ENCODE measurements around the gene CBARP. TPM values are rescaled to one million over a fixed set of nuclear protein-coding genes. Genes with fewer than 3 reads are reported as not detected.
A peak's percentile ranks its signal among the peaks of the same experiment; 100 is the strongest.

Gene CBARP
- total RNA-seq, 2 donors from 2014 or later: not detected

DNA sequence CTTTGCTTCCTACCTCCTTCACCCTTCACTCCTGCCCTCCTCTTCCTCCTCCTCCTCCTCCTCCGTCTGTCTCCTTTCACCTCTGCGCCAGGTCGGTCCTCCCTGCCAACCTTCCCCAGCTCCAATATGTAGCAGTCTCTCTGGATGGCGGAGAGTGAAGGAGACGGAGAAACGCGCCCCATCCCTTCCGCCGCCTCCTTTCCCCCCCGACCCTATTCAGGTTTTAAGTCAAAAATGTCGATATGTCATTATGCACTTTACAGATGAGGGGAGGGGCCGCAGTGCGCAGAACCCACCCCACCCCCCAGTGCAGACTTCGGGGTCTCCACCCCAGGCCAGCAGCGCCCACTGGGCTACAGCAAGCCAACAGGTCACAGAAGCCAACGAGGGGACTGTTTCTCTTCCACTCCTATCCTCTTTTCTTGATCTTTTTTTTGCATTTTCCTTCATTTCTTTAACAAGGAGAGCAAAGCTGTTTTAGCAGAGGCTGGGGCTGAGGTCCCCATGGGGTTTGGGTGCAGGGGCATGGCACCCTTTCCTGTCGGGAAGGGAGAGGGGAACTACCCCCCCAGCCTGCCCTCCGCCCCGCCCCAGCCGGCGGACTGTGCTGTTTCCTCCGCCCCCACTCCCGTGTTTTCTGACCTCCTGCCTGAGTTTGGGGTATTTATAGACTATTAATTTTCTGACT, 19.8 kb upstream of the CBARP start:
- DNase-seq: no peak
- Mint-ChIP-seq H3K27me3 (no peaks in the 10 kb centered on the region), H3K4me3 (peak overlapping the region; percentile 94), H3K27ac (peak overlapping the region; percentile 96), H3K36me3 (ENCODE audit: low read depth) (peaks cover 2% of the 10 kb centered on the region), H3K4me1 (peaks cover 36% of the 10 kb centered on the region)
- H3K9me3 ChIP-seq (ENCODE audit: control insufficient read depth, low read length, poor library complexity, severe bottlenecking): no peaks in the 10 kb centered on the region
- ATAC-seq: no peak

DNA sequence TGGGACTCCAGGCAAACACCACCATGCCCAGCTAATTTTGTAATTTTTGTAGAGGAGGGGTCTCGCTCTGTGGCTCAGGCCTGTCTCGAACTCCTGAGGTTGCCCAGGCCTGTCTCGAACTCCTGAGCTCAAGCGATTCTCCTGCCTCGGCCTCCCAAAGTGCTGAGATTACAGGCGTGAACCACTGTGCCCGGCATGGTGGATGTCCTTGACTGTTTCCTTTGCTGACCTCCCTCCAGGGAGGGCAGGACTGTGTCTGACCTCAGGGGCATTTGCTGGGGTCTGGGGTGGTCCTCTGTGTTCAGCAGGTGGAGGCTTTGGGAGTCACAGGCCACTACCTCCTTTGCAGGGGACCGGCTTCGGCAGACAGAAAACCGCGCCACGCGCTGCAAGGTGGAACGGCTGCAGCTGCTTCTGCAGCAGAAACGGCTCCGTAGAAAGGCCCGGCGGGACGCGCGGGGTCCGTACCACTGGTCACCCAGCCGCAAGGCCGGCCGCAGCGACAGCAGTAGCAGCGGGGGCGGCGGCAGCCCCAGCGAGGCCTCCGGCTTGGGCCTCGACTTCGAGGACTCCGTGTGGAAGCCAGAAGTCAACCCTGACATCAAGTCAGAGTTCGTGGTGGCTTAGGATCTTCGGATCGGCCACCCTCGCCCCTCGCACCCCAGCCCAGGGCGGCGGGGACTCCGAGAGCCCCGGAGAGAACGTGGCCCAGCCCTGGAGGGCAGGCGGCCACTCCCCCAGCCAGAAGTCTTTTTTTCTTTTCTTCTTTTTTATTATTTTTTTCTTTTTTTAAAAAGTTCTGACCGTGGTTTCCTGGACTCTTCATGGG, 19.1 kb upstream of the CBARP start:
- DNase-seq: no peak
- Mint-ChIP-seq H3K4me1 (peaks cover 34% of the 10 kb centered on the region), H3K4me3 (peak overlapping the region; percentile 94)

DNA sequence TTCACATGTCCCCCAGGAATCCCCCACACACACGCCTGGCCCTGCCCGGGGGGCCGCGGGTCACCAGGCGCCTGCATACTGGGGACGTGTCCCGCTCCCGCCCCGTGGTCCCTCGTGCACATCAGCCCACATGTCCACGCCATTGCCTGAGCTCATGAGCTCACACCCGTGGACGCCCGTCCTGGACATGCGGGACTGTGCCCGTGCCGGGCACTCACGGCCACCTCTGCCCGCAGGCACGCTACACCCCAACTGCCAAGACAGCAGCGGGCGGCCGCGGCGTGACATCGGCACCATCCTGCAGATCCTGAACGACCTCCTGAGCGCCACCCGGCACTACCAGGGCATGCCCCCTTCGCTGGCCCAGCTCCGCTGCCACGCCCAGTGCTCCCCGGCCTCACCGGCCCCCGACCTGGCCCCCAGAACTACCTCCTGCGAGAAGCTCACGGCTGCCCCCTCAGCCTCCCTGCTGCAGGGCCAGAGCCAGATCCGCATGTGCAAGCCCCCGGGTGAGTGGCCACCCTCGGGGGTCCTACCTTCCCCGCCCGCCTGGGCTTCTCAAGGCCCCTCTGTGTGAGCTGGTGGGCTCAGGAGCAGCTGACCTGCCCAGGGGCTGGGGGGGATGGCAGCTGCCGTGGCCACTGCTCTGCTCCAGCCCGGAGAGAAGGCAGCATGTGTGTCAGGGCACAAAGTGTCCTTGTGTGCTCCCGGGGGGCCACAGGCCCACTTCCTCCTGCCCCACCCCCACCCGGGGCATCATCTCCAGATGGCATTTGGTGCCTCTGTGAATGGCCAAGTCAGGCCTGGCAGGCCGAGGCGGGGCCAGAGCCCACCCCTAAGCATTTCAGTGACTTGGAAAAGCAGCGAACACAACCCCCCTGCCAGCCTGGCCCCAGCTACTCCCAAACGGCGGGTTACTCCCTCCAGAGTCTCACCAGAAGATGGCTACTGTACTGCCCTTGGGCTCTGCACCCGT, 17.7 kb upstream of the CBARP start:
- no peak for ATAC-seq
- peak overlapping the region; percentile 53 for H3K4me3 Mint-ChIP-seq
- H3K4me1 Mint-ChIP-seq: peaks cover 31% of the 10 kb centered on the region
- DNase-seq: no peak
- no peaks in the 10 kb centered on the region for H3K9me3 ChIP-seq (ENCODE audit: control insufficient read depth, low read length, poor library complexity, severe bottlenecking)
- no peaks in the 10 kb centered on the region for H3K27me3 Mint-ChIP-seq
- peaks cover 4% of the 10 kb centered on the region for H3K36me3 Mint-ChIP-seq (ENCODE audit: low read depth)
- peak overlapping the region; percentile 96 for H3K27ac Mint-ChIP-seq

More for the DNA sequence above, 19.1 kb upstream of the CBARP start:
- H3K36me3 Mint-ChIP-seq (ENCODE audit: low read depth): peaks cover 2% of the 10 kb centered on the region
- no peaks in the 10 kb centered on the region for H3K9me3 ChIP-seq (ENCODE audit: control insufficient read depth, low read length, poor library complexity, severe bottlenecking)
- ATAC-seq: no peak
- H3K27ac Mint-ChIP-seq: peak overlapping the region; percentile 96
- H3K27me3 Mint-ChIP-seq: no peaks in the 10 kb centered on the region

DNA sequence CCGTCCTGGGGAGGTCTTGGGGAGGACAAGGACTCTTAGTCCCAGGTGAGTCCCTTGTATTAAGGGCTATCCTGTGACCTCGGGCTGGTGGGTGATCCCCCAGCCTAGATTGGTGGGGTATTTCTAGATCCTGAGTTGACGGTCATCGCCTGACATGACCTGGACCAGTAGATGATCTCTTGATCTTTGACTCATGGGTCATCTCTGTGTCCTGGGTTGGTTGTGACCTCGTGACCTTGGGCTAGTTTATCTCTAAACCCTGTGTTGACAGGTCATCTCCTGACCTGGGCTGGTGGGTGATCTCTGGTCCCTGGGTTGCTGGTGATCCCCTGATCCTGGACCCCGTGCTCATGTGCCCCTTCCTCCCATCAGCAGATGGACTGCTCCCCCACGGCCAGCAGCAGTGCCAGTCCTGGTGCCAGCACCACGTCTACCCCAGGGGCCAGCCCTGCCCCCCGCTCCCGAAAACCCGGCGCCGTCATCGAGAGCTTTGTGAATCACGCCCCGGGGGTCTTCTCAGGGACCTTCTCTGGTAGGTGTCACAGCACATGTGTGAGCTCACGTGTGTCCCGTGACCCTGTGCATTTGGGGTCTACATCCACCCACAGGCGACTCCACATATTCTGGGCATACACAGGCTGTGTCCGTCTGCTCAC, 16.9 kb upstream of the CBARP start:
- H3K9me3 ChIP-seq (ENCODE audit: control insufficient read depth, low read length, poor library complexity, severe bottlenecking): no peaks in the 10 kb centered on the region
- DNase-seq (no peak), ATAC-seq (no peak)
- H3K27ac Mint-ChIP-seq: peak overlapping the region; percentile 79
- H3K4me1 Mint-ChIP-seq: peaks cover 26% of the 10 kb centered on the region
- peak overlapping the region; percentile 53 for H3K4me3 Mint-ChIP-seq
- no peaks in the 10 kb centered on the region for H3K27me3 Mint-ChIP-seq
- H3K36me3 Mint-ChIP-seq (ENCODE audit: low read depth): peaks cover 5% of the 10 kb centered on the region

DNA sequence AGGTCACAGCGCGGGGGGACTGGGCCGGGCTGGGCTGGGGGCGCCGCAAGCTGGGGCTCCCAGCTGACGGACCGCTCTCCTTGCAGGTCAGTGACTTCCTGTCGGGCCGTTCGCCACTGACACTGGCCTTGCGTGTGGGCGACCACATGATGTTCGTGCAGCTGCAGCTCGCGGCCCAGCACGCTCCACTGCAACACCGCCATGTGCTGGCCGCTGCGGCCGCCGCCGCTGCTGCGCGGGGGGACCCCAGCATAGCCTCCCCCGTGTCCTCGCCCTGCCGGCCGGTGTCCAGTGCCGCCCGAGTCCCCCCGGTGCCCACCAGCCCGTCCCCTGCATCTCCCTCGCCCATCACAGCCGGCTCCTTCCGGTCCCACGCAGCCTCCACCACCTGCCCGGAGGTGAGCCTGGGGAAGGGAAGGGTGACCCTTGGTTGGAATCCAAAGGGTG, 16.3 kb upstream of the CBARP start:
- H3K36me3 Mint-ChIP-seq (ENCODE audit: low read depth): peaks cover 6% of the 10 kb centered on the region
- H3K27ac Mint-ChIP-seq: peak overlapping the region; percentile 84
- DNase-seq (no peak), ATAC-seq (no peak)
- H3K9me3 ChIP-seq (ENCODE audit: control insufficient read depth, low read length, poor library complexity, severe bottlenecking): no peaks in the 10 kb centered on the region
- H3K4me3 Mint-ChIP-seq: peak overlapping the region; percentile 39
- H3K4me1 Mint-ChIP-seq: peaks cover 21% of the 10 kb centered on the region
- H3K27me3 Mint-ChIP-seq: no peaks in the 10 kb centered on the region

DNA sequence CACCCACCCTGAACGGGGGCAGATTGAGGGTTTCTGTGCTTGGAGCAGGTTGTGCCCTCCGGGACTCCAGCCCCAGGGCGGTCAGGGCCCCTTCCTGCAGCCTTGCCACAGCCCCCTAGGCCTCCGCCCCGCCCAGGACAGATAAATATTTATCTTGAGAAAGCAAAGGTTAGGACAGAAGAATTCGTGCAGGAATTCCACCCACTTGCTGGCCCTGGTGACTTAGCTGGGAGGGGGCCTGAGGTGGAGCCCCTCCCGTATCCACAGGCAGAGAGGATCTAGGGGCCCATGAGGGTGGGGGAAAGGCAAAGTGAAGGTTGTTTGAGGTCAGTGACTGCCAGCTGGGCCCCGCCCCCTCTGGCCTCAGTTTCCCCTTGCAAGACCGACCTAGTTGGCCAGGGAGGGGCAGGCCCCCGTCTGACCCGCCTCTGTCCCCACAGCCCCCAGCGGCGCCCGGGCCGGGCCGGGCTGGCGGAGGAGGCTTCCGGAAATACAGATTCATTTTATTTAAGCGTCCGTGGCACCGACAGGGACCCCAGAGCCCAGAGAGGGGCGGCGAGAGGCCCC, 15.8 kb upstream of the CBARP start:
- Mint-ChIP-seq H3K36me3 (ENCODE audit: low read depth) (peaks cover 6% of the 10 kb centered on the region), H3K4me3 (peak overlapping the region; percentile 76), H3K27me3 (no peaks in the 10 kb centered on the region), H3K4me1 (peaks cover 17% of the 10 kb centered on the region), H3K27ac (peak overlapping the region; percentile 84)
- no peak for DNase-seq
- no peak for ATAC-seq
- H3K9me3 ChIP-seq (ENCODE audit: control insufficient read depth, low read length, poor library complexity, severe bottlenecking): no peaks in the 10 kb centered on the region

DNA sequence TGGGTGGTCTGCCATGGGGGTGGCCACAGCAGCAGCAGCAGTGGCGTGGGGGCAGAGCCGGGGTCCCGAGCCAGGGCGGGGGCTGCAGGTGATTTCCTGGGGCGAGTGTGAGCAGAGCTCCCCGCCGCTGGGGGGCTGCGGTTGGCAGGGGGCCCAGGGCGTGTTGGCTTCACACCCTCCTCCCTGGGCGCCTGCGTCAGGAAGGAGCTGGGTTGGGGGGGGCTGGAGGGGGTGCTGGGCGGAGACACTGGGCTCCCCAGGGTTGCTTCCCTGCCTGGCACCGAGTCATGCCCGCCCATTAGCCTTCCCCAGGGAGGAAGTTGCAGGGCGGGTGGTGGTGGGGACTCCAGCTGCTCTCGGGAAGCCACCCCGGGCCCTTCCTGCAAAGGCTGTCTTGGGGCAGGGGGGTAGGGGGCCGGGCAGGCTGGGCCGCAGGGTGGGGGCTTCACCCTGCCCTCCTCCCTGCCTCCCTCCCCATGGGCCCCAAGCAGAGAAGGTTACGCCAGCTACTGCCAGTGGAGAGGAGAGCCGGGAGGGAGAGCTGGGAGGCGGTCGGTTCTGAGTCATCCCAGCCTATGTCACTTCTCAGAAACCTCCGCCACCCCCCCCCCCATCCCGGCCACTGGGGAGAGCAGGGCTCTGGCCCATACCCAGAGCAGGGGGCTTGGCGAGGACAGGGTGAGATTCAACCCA, 15.2 kb upstream of the CBARP start:
- peak; percentile 44 to 73 (median 60) for DNase-seq
- H3K9me3 ChIP-seq (ENCODE audit: control insufficient read depth, low read length, poor library complexity, severe bottlenecking): no peaks in the 10 kb centered on the region
- Mint-ChIP-seq H3K4me1 (peaks cover 16% of the 10 kb centered on the region), H3K27ac (peak overlapping the region; percentile 93), H3K36me3 (ENCODE audit: low read depth) (peaks cover 6% of the 10 kb centered on the region), H3K27me3 (no peaks in the 10 kb centered on the region), H3K4me3 (peak overlapping the region; percentile 92)
- ATAC-seq: peak; percentile 16

DNA sequence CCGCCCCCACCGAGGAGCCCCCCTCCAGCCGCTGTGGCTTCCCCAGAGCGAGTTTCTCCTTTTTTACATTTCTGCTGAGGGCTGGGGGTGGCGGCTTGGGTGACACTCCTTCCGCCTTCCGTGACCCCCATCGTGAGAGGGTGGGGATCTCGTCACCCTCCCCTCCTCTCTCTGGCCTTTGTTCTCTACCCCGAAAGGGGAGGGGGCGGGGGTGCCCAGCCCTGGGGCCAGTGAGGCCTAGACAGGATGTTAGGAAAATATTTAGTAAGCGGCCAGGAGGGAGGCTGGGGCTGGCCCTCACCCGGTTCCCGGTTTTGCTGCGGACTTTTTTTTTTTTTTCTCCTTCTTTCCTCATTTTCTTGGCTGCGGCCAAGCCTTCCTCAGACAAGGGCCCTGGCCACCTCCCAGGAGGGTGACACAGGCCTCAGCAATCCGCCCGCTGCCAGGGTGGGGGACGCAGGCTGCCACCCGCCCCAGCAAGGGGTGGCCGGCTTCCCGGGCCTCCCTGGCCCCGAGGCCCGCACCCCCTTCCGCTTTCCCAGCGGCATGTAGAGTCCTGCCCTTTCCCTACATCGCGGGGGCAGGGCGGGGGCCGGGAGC, 14.5 kb upstream of the CBARP start:
- DNase-seq: peak in 1 of 3 donors; percentile 49
- peak overlapping the region; percentile 93 for H3K27ac Mint-ChIP-seq
- peak overlapping the region; percentile 92 for H3K4me3 Mint-ChIP-seq
- H3K4me1 Mint-ChIP-seq: peaks cover 9% of the 10 kb centered on the region
- ATAC-seq: no peak
- no peaks in the 10 kb centered on the region for H3K9me3 ChIP-seq (ENCODE audit: control insufficient read depth, low read length, poor library complexity, severe bottlenecking)
- peaks cover 4% of the 10 kb centered on the region for H3K36me3 Mint-ChIP-seq (ENCODE audit: low read depth)
- H3K27me3 Mint-ChIP-seq: no peaks in the 10 kb centered on the region

DNA sequence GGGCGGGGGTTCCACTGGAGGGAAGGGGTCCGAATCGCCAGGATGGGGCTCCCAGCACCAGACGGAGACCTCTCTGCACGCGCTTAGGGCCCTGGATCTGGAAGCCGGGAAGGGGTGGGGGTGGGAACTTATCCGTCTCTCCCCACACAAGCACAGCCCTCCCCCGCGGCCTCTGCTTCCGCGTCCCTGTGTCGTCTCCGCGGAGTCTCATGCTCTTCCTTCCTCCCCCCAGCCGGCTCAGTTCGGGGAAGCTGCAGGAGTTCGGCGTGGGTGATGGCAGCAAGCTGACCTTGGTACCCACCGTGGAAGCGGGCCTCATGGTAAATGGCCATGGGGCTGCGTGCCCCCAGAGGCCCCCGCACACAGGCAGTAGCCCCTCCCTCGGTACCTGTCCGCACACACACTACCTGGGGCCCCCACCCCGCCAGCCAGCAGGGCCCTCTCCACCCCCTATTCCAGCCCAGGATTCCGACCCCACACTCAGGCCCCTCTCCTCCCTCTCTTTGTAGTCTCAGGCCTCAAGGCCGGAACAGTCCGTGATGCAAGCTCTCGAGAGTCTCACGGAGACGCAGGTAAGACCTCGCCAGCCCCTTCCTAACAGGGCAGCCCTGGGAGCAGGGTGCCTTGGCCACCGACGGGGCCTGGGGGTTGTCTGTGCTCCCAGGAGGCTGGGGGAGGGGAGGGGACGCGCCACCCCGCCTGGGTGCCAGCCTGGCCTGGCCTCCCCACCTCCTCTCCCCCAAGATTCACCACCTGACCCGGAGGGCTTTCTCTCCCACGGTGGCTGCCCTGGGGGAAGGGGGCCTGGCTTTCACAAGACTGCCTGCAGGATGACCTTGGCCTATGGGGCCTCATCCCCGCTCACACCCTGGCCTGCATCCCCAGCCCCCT, 13.8 kb upstream of the CBARP start:
- no peaks in the 10 kb centered on the region for H3K9me3 ChIP-seq (ENCODE audit: control insufficient read depth, low read length, poor library complexity, severe bottlenecking)
- Mint-ChIP-seq H3K27ac (peak overlapping the region; percentile 93), H3K27me3 (no peaks in the 10 kb centered on the region), H3K4me1 (peaks cover 8% of the 10 kb centered on the region), H3K36me3 (ENCODE audit: low read depth) (peaks cover 4% of the 10 kb centered on the region), H3K4me3 (peak overlapping the region; percentile 92)
- ATAC-seq (no peak), DNase-seq (peak; percentile 42 to 50 (median 50))

DNA sequence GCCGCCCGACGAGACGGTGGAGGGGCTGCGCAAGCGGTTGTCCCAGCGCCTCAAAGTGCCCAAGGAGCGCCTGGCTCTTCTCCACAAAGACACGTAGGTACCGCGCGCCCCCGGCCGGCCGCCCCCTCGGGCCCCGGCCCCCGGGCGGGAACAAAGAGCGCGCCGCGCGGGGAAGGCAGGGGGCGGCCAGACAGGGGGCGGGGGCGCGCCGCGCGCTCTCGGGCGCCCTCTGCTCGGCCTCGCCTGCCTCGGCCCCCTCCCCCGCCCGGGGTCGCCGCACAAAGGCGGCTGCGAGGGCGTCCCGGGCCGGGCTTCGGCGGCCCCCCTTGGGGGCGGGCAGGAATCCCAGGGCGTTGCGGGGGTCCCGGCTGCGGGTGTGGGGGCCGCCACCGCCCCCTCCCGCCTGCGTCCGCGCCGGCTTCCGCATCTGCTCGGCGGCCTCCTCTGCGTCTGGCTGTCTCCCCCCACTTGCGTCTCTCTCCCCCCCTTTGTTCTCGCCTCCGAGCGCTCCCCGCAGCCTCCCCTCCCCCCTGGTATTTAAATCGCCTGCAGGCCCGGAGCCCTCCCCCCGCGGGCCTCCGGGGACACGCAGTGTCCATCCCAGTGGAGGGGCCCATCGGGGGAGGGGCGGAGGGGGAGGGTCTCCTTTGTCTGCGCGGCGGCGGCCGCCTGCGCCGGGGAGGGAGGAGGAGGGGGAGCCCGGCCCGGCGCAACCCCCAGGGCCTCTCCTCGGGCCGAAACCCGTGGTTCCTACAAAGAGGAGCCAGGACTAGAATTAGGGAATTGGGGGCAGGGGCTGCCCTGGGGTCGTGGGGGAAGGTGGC, 12.8 kb upstream of the CBARP start:
- H3K4me3 Mint-ChIP-seq: peak overlapping the region; percentile 92
- ATAC-seq: no peak
- H3K4me1 Mint-ChIP-seq: peaks cover 8% of the 10 kb centered on the region
- H3K36me3 Mint-ChIP-seq (ENCODE audit: low read depth): peaks cover 4% of the 10 kb centered on the region
- no peaks in the 10 kb centered on the region for H3K27me3 Mint-ChIP-seq
- H3K27ac Mint-ChIP-seq: peak overlapping the region; percentile 93
- no peaks in the 10 kb centered on the region for H3K9me3 ChIP-seq (ENCODE audit: control insufficient read depth, low read length, poor library complexity, severe bottlenecking)
- DNase-seq: peak in 2 of 3 donors; percentile 46

All from T-helper 17 cell (primary cell).